Activated CD8-positive, alpha-beta memory T cell treated with anti-CD3 and anti-CD28 coated beads, Interleukin-2, amount 50 U/mL, for 1 hour (primary cell): ENCODE data around the gene NOLC1.
"Not testable (repeated sequence)": the region's sequence is repeated elsewhere in the genome, so short reads cannot be mapped to it uniquely, and the experiment has no call there.

Source experiments
- DNase-seq: peaks from one replicate; pipeline ENCODE4 v3.0.0-alpha.2; 2020; ENCODE audit errors: extremely low read depth

NOLC1 gene

GRCh38 chr10:102154466-102155116, 2.4 kb downstream of the NOLC1 start:
- DNase-seq = no peak

- DNase-seq = no peak
Measured at GRCh38 chr10:102157224-102157623, 5.0 kb downstream of the NOLC1 start.

GRCh38 chr10:102159051-102159597, 6.9 kb downstream of the NOLC1 start:
- no peak for DNase-seq

- no peak for DNase-seq
Measured at GRCh38 chr10:102159831-102160230, 7.6 kb downstream of the NOLC1 start.

GRCh38 chr10:102163342-102163989, 11.3 kb downstream of the NOLC1 start:
- DNase-seq = no peak

- DNase-seq = no peak
Measured at GRCh38 chr10:102167861-102168260, 15.7 kb downstream of the NOLC1 start.

- DNase-seq = no peak
Measured at GRCh38 chr10:102170602-102171001, 18.4 kb downstream of the NOLC1 start.

- no peak for DNase-seq
Measured at GRCh38 chr10:102172288-102172687, 20.1 kb downstream of the NOLC1 start.

- no peak for DNase-seq
Measured at GRCh38 chr10:102175415-102175814, 23.2 kb downstream of the NOLC1 start.

- DNase-seq = no peak
Measured at GRCh38 chr10:102184606-102185005, 32.4 kb downstream of the NOLC1 start.

- no peak for DNase-seq
Measured at GRCh38 chr10:102185272-102185671, 33.1 kb downstream of the NOLC1 start.

- no peak for DNase-seq
Measured at GRCh38 chr10:102185811-102186527, 33.8 kb downstream of the NOLC1 start.

- no peak for DNase-seq
Measured at GRCh38 chr10:102188298-102188940, 36.2 kb downstream of the NOLC1 start.

GRCh38 chr10:102188941-102189898, 37.0 kb downstream of the NOLC1 start:
- not testable (repeated sequence) for DNase-seq

GRCh38 chr10:102191956-102192355, 39.8 kb downstream of the NOLC1 start:
- no peak for DNase-seq

- no peak for DNase-seq
Measured at GRCh38 chr10:102195296-102195870, 43.2 kb downstream of the NOLC1 start.

- no peak for DNase-seq
Measured at GRCh38 chr10:102196893-102197292, 44.7 kb downstream of the NOLC1 start.

- DNase-seq = no peak
Measured at GRCh38 chr10:102198027-102198426, 45.8 kb downstream of the NOLC1 start.

GRCh38 chr10:102200751-102201640, 48.8 kb downstream of the NOLC1 start:
- DNase-seq = no peak

- no peak for DNase-seq
Measured at GRCh38 chr10:102202386-102202785, 50.2 kb downstream of the NOLC1 start.
